Measurements from ENCODE around the gene SMG5.
"Not testable (repeated sequence)": the region's sequence is repeated elsewhere in the genome, so short reads cannot be mapped to it uniquely, and the experiment has no call there.

Gene SMG5, protein sequence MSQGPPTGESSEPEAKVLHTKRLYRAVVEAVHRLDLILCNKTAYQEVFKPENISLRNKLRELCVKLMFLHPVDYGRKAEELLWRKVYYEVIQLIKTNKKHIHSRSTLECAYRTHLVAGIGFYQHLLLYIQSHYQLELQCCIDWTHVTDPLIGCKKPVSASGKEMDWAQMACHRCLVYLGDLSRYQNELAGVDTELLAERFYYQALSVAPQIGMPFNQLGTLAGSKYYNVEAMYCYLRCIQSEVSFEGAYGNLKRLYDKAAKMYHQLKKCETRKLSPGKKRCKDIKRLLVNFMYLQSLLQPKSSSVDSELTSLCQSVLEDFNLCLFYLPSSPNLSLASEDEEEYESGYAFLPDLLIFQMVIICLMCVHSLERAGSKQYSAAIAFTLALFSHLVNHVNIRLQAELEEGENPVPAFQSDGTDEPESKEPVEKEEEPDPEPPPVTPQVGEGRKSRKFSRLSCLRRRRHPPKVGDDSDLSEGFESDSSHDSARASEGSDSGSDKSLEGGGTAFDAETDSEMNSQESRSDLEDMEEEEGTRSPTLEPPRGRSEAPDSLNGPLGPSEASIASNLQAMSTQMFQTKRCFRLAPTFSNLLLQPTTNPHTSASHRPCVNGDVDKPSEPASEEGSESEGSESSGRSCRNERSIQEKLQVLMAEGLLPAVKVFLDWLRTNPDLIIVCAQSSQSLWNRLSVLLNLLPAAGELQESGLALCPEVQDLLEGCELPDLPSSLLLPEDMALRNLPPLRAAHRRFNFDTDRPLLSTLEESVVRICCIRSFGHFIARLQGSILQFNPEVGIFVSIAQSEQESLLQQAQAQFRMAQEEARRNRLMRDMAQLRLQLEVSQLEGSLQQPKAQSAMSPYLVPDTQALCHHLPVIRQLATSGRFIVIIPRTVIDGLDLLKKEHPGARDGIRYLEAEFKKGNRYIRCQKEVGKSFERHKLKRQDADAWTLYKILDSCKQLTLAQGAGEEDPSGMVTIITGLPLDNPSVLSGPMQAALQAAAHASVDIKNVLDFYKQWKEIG

DNA sequence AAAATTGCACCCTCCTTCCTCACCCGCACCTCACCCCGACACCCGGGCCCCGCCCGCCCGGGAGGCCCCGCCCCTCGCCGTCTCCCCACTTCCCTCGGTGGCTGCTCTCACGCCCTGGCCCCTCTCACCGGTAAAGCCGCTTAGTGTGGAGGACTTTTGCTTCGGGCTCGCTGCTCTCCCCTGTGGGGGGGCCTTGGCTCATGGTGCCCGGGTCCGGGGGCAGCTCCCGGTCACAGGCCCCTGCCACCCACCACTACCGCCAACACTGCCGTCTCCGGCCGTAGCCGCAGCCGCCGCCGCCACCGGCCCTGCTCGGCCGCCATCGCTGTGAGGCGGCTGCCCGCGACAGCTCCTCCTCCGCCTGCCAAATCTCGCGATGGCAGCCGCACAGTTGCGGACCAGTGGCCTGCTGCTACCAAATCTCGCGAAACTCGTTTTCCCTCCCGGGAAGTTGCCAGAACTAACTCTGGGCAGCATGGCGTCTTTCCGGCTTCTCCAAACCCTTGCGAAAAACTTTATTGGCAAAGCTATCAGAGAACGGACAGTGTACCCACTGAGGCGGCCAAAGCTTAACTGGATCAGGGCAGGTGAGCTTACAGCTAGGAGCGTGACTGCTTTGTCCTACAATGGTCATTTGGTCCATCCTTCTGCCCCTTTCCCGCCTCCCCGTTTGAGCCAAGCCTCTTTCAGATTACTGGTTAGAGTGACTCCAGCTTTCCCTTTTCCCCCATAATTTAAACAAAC, at the start of gene SMG5:
SMG5 (minus strand) TSS at position 347 of the 744 bp plus-strand sequence; CDS start at position 202, 145 bp downstream.
- peak; percentile 98 for DNase-seq

DNA sequence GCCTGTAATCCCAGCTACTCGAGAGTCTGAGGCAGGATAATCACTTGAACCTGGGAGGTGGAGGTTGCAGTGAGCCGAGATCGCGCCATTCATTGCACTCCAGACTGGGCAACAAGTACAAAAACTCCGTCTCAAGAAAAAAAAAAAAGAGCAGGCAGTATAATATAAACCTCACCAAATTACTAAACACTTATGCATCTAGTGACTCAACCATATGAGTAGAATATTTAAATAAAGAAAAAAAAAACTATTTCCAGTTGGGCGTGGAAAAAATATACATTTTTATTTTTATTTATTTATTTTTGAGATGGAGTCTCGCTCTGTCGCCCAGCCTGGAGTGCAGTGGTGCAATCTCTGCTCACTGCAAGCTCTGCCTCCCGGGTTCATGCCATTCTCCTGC, 40.6 kb upstream of the SMG5 start:
- DNase-seq: not testable (repeated sequence)

DNA sequence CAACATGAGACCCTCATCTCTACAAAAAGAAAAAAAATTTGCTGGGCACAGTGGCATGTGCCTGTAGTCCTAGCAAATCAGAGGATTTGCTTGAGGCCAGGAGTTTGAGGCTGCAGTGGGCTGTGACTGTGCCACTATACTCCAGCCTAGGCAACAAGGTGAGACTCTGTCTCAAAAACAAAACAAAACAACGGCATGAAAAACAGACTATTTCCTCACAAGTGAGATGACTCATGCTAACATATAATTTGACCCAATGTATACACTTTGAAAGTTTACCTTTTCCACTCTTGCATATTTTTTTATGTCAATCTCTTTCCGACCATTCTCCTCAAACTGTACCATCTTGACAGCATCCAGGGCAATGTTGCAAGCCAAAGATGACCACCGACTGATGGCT, 37.9 kb upstream of the SMG5 start:
- DNase-seq: no peak

DNA sequence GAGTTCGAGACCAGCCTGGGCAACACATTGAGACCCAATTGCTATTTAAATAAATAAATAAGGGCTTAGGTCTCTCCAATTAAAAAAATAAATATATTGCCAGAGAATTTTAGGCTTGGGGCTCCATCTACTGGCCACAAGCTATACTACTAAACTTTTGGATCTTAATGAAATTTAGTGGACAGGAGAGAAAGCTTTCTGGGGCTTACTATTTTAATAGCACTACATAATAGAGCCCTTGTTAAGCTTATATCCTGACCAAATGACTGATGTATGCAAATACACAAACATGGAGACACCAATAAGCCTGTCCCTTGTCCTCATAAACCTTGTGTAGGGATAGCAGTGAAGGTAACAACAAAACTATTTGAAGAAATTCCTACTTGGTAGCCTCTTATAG, 37.0 kb upstream of the SMG5 start:
- DNase-seq: no peak

DNA sequence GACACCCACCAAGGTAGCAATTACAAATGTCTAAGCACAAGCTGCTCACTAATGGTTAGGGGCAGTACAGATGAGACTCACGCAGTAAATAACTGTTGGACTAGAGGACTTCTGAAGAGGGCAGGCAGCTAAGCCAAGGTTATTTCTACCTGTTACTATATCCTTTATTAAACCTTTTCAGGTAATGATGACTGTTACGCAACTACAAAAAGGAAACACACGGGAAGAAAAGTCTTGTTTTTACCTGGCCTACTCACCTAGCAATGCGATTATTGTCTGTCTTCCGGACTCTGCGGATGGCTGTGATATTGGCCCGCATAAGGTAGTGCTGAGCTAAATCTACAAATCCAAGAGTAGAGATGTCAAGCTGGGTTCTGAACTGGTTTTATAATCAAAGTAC, 34.3 kb upstream of the SMG5 start:
- DNase-seq: no peak

DNA sequence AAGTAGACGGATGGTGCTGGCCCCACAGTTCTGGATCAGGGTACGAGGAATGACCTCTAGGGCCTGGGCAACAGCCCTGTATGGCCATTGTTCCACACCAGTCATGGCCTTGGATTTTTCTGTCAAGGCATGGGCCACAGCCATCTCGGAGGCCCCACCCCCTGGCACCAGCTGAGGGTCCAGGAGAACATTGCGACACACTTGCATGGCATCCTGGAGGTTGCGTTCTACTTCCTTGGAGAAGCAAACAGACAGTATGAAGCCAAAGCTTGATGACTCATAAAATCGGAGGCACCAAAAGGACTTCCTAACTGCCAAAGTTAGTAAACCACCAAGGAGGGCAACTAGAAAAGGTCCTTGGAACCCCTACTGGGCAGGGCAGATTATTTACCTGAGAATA, 28.3 kb upstream of the SMG5 start:
- DNase-seq: no peak

DNA sequence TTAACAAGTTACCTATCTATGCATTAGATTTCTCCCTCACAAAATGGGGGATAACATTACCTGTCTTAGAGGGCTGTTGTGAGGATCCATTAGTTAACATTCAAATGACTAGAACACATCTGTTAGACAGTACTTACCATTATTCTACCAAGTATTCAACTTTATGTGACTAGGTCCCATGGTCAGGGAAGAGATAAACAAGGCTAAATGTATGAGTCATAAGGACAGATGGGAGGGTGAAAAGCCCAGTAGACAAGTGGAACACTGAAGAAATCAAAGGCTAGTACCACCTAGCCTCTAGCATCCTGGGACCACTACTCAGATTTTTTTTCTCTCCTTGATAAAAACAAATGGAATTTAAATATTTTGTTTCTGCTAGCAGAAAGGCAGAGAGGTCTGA, 25.5 kb upstream of the SMG5 start:
- DNase-seq: no peak

DNA sequence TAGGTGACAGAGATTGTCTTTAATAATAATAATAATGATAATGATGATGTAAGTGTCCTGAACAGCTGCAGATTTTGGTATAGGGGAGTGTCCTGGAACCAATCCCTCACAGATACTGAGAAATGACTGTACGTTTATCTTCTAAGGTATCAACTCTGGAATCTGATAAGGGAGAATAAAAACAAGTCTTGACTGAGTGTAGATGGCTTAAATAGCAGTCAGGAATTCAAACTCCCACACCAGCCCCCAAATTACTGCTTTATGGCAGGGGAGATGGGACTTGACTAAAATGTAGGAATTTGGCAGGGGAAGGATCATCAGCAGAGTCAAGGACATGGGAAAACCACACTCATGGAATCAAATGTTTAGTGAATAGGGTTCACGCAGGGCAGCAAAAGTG, 22.6 kb upstream of the SMG5 start:
- no peak for DNase-seq

DNA sequence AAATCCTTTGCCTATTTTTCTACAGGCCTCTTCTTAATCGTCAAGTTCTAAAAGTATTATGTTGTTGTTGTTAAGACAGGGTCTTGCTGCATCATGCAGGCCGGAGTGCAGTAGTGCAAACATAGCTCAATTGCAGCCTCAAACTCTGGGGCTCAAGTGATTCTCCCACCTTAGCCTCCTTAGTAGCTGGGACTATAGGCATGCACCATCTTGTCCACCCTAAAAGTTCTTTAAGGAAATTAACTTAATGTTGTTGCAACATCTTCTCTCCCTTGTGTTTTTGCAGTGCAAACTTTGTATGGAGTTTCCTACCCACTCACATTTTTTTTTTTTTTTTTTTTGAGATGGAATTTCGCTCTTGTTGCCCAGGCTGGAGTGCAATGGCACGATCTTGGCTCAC, 20.6 kb upstream of the SMG5 start:
- DNase-seq: no peak

DNA sequence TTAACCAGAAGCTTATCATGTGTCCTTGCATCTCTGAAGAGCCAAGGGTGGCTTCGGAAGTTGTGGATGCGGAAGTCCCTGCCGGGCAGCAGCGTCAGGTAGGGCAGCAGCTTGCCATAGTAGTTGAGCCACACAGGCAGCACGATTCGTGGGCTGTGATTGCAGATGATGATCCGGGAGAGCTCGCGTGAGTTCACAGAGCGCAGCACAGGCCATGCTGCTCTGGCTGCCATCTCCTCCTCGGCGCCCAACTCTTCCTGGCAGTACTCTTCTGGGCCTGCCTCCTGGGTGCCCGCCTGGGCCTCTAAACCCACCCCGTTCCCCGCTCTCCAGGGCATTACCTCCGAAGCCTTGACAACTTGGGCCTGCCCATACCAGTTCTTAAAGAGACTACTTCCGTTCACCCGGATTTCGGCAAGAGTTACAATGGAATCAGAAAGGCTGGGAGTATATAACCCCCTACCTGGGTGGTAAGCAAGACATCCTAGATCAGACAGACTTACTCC, 16.3 kb upstream of the SMG5 start, which contains the start of gene VHLL:
VHLL (minus strand) TSS at position 456 of the 506 bp plus-strand sequence; CDS start at position 338, 118 bp downstream.
- no peak for DNase-seq

DNA sequence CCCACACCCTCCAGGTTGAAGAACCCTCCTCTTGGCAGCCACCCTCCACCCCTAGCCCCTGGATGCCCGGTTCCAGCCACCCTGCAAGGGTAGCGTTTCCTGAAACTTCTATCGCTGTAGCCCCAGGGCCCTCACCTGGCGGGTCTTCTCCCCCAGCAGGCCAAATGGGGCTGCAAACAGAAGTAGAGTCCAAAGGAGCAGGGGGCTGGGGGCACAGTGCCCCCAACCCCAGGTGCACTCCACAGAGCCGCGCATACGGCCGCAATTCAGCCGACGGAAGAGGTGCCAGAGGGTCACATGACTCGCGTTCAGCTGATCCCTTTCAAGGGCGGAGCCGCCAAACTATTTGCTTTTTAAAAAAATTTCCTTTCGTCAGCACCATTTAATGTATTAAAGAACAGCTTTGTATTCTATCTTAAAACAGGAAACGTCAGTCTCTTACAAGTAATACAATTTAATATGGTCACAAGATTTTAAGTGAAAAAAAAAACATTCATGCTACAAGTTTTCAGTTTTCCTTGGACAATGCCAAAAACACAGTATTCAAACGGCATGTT, 12.8 kb upstream of the SMG5 start, which contains the start of gene GLMP:
GLMP (minus strand) TSS at position 289 of the 557 bp plus-strand sequence; CDS start at position 255, 34 bp downstream.
- DNase-seq: peak; percentile 46

DNA sequence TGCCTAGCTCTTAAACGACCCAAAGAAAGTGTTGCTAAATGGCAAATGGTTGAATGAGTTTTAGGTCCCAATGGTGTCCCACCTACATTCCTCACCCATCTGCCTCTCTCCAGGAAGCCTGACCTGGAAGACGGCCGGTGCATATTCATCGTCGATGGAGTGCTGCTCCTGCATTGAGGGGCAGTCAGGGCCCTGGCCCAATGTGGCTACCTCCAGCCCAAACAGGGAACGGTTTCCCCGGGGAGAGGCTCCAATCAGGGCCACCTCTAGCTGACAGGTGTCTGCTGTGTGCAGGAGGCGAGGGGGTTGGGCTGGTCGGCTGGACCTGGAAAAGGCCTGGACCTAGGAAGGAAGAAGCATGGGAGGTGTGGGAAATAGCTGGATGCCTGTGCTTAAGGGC, 11.3 kb upstream of the SMG5 start:
- no peak for DNase-seq

DNA sequence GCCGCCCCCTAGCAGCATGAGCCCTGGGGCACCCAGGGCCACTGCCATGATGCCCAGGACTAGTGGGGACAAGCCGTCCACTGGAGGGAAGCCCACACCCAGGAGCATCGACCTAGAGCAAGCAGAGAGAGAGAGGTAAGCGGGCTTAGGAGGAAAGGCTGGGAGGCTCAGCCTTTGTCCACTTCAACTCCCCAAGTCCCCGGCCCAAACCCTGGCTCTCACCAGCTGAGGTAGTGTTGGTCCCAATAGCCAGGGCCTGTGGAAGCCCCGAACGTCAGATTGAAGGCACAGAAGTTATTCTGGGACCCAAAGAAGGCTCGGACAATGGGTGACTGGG, 10.4 kb upstream of the SMG5 start:
- no peak for DNase-seq

DNA sequence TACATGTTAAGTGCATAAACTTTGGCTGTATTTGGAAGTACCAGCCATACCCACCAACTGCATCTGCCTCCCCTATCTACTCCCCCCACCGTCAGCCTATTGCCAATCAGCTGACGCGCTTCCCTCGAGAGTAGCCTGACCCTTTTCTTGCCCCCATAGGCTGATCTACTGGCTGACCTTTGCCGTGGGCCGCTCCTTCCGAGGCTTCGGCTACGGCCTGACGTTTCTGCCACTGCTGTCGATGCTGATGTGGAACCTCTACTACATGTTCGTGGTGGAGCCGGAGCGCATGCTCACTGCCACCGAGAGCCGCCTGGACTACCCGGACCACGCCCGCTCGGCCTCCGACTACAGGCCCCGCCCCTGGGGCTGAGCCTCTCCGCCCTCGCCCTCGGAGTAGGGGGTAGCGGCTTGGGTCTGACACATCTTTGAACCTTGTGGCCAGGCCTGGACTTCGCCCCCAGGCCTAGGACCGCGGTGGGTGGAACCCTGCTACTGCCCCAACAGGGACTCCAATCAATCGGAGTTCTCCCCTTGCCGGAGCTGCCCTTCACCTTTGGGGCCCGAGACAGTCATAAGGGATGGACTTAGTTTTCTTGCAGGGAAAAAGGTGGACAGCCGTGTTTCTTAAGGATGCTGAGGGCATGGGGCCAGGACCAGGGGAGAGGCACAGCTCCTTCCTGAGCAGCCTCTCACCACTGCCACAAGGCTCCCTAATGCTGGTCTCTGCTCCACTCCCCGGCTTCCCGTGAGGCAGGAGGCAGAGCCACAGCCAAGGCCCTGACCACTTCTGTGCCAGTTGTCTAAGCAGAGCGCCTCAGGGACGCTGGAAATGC, 8.8 kb upstream of the SMG5 start:
- peak; percentile 72 for DNase-seq

DNA sequence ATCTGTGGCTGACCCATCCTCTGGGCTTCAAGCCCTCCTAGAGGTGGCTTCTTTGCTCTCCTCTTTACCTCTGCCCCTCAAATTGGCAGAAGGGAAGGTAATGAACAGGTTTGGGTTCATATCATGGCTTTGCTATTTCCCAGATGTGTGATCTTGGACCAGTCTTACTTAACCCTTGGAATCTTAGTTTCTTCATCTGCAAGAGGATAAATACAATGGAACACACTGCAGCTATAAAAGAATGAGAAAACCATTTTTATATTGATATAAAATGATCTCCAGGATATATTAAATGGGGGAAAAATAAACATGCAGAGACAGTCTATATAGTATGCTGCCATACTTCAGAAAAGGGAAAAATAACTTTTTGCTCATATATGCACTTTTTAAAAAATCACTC, 7.2 kb upstream of the SMG5 start:
- DNase-seq: no peak

DNA sequence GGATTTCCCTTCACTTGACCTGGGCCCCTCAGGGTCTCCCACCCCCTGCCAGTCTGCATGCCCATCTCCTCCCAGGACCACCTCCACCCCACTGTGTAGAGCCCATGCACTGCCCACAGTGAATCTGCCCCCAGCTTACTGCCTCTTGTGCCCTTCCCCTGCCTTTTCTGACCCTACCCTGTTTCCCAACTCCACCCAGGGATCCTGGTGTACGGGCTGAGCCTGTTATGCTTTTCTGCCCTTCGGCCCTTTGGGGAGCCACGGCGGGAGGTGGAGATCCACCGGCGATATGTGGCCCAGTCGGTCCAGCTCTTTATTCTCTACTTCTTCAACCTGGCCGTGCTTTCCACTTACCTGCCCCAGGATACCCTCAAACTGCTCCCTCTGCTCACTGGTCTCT, 3.4 kb upstream of the SMG5 start:
- no peak for DNase-seq

DNA sequence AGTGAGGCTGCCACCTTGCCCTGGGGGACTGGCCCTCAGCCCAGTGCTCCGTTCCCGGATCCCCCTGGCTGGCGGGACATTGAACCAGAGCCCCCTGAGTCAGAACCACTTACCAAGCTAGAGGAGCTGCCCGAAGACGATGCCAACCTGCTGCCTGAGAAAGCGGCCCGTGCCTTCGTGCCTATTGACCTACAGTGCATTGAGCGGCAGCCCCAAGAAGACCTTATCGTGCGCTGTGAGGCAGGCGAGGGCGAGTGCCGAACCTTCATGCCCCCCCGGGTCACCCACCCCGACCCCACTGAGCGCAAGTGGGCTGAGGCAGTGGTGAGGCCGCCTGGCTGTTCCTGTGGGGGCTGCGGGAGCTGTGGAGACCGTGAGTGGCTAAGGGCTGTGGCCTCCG, 2.8 kb upstream of the SMG5 start:
- no peak for DNase-seq

DNA sequence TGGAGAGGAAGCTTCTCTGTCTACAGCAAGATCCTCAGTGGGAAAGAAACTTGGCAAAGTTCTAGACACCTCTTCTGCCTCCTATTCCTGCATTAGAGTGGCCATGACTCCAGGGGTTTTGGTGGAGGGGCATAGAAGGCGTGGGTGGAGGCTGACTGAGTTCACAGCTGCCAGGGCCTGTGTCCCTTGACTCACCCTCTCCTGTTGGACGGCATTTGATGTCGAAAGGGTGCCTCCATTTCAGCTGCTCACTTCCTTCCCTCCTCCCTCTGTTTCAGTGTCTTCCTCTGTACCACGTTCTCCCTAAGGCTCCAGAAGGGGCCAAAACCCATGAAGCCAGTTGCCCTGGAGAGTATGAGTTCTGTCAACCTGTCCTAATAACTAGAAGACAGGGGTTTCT, 2.1 kb upstream of the SMG5 start:
- DNase-seq: no peak

DNA sequence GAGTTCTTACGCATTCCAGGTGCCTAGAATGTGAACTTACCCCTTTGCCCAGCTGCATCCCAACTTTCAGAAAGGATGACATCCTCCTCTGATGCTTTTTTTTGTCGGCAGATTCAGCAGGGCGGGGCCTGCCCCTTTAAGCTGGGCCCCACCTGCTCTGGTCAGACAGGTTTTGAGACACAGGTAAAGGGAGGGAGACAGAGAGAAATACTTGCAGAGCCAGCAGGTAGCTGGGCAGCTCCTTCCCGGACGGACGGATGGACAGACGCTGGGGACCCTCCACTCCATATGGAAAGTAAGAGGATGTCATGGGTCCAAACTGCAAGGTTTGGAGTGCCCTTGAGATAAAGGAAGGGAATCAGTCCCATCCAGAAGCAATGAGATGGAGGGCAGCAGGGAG, 1.5 kb upstream of the SMG5 start, which contains the start of gene TMEM79:
TMEM79 (plus strand) TSS at position 214 of the 400 bp plus-strand sequence. CDS start 902 bp downstream, outside the sequence.
- no peak for DNase-seq

DNA sequence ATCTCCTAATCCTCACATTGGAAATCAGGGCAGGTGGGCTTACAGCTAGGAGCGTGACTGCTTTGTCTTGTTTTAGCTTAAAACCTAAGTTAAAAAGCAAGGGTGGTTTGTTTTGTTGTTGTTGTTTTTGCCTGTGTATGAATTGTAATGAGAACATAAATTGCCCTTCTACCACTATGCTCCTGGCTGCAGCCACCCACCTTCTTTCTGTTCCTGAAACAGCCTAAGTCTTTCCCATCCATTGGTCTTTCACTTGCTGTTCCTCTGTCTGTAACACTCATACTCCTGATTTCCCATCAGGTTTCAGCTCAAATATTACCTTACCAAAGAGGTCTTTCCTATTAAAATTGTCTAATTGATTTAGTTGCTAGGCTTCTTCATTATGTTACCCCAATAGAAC, 896 bp upstream of the SMG5 start:
- DNase-seq: no peak
